Activated CD4-positive, alpha-beta T cell treated with anti-CD3 and anti-CD28 coated beads for 1 hour (primary cell): ENCODE measurements around the gene LPP.
A peak's percentile ranks its signal among the peaks of the same experiment; 100 is the strongest.
"Not testable (repeated sequence)": the region's sequence is repeated elsewhere in the genome, so short reads cannot be mapped to it uniquely, and the experiment has no call there.

ENCODE experiments used
- DNase-seq: peaks from one replicate; pipeline ENCODE4 v3.0.0-alpha.2; 2020

LPP gene

GRCh38 chr3:188154014-188154808, at the start of gene LPP:
LPP (plus strand) TSS chr3:188154157; CDS start chr3:188406121, 251,964 bp downstream.
- peak; percentile 68 for DNase-seq

- no peak for DNase-seq
Observed at GRCh38 chr3:188106006-188106405, 48.0 kb upstream of the LPP start.

- DNase-seq, result no peak
Observed at GRCh38 chr3:188106454-188106853, 47.5 kb upstream of the LPP start.

GRCh38 chr3:188106887-188107830, 46.8 kb upstream of the LPP start:
- DNase-seq, result no peak

- DNase-seq, result no peak
Observed at GRCh38 chr3:188108703-188109412, 45.1 kb upstream of the LPP start.

- no peak for DNase-seq
Observed at GRCh38 chr3:188111002-188111584, 42.9 kb upstream of the LPP start.

DNA sequence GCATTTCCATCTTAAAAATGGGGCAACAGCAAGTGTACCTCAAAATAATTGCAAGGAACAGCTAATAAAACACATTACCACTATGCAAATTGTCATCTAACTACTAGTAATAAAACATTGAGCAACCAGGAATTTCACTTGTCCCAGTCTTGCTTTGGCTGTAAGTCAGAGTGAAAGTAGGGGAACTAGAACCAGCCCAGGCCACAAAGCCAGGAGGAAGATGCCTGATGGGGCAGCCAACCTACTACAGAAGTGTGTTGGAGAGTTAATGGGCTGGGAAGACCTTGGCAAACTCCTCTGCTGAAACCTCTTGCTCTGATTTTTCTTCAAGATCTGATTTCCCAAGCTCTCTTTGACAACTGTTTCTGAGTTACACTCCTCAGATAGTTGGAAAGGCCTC, 40.2 kb upstream of the LPP start:
- no peak for DNase-seq

DNA sequence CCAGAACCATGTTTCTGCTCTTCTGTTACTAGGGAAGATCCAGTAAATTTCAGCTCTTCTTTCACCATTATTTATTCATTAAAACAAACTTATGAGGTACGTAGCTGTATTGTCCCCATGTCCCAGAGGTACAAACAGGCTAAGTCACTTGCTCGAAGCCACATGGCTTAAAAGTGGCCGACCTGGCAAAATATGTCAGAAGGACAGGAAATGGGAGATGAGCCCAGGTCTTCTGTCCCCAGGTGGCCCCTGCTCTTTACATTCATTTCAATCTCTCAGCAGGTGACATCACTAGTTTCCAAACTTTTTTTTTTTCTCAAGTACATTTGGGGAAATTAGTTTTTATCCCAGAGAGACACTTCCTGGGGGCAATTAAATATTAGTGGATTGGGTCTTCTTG, 34.1 kb upstream of the LPP start:
- no peak for DNase-seq

GRCh38 chr3:188122571-188123169, 31.3 kb upstream of the LPP start:
- no peak for DNase-seq

- DNase-seq, result no peak
Observed at GRCh38 chr3:188123170-188123905, 30.6 kb upstream of the LPP start.

- DNase-seq, result no peak
Observed at GRCh38 chr3:188124184-188124583, 29.8 kb upstream of the LPP start.

- no peak for DNase-seq
Observed at GRCh38 chr3:188125076-188125475, 28.9 kb upstream of the LPP start.

DNA sequence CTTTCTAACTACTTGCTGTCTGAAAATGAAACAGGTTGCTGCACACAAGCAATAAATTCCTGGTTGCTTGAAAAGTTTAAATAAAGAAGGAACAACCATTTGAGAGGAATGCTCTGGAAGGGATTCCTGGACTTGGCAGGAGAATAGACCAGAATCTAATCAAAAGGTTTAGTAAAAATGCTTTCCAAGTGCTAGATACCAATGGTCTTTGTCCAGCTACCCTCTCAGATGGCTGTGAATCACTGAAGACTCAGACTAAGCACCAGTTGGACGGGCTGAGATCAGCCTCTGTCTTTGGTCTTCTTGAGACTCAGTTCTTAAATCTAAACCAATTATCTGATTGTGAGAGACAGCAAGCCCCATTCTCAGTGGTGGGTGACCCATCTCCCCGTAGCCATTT, 27.7 kb upstream of the LPP start:
- no peak for DNase-seq

- no peak for DNase-seq
Observed at GRCh38 chr3:188126934-188127333, 27.0 kb upstream of the LPP start.

DNA sequence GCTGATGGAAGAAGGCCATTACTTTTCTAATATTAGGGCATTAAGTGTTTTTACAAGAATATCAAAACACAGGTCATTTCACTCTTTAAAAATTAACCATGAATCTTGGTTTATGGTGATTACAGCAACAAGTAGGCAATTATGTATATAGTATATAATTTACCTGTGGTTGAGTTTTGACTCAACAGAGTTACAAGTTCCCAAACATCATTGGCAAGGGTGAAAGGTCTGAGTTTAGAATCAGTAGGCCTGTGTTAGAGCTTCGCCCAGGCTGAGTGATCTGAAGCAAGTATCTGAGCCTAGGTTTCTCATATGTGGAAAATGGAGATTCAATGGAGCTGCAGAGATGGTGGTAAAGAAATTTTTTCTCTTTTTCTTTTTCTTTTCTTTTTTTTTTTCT, 25.1 kb upstream of the LPP start:
- no peak for DNase-seq

DNA sequence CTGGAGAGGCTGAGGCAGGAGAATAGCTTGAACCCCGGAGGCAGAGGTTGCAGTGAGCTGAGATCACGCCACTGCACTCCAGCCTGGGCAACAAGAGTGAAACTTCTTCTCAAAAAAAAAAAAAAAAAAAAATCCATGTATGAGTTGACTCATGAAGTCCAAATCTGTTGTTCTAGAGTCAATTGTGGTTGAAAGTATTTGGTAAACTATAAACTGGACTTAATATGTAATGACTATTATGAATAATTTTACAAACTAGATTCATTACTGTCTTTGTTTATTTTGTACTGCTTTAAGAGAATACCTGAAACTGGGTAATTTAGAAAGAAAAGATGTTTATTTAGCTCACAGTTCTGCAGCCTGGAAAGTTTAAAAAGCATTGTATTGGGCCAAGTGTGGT, 22.9 kb upstream of the LPP start:
- not testable (repeated sequence) for DNase-seq

GRCh38 chr3:188133219-188133618, 20.7 kb upstream of the LPP start:
- no peak for DNase-seq

- no peak for DNase-seq
Observed at GRCh38 chr3:188133646-188134045, 20.3 kb upstream of the LPP start.

DNA sequence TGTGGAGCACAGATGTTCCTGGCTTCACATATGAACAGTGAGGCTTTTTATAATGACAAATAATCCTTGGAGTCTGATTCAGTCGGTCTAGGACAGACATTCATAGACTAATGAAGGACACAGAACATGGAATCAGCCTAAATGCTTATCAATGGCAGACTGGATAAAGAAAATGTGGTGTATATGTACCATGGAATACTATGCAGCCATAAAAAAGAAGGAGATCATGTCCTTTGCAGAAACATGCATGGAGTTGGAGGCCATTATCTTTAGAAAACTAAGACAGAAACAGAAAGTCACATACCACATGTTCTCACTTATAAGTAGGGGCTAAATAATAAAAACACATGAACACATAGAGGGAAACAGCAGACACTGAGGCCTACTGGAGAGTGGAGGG, 19.9 kb upstream of the LPP start:
- DNase-seq, result no peak

DNA sequence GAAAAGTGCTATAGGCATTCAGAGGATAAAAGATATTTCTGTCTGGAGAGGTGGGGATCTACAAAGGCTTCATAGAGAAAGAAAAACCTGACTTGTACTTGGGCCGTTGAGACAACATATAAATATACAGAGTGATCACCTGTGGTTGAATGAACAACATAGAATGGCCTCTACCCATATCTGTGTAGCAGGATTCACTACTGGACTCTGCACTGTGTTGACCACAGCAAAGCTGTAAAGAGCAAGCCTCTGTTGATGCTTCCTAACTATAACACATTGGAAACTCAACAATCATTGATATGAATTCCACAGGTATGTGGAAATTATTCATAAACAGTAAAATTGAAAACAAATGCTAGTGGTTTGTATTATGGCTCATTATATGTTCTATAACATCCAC, 19.1 kb upstream of the LPP start:
- DNase-seq, result no peak

GRCh38 chr3:188135271-188135670, 18.7 kb upstream of the LPP start:
- no peak for DNase-seq

DNA sequence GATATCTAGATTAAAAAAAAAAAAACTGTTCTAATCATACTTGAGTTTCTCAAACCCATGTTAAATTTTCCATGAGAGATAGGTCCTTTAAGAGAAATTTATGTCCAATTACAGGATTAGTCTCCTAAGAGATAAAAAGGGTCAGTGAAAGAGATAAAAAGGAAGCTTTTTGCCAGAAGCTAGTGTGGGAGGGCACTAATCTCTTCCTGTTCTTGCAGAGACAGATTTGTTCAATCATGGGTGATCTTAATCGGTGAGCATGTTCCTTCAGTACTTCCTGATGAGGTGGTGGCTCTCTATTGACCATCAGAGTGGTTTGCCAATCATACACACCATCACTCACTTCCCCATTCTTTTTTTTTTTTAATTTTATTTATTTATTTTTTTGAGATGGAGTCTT, 16.9 kb upstream of the LPP start:
- no peak for DNase-seq
